GOT3 (cell line): ENCODE results near the gene KRTAP10-3.

ENCODE experiments used
- DNase-seq: peaks from one replicate; lab custom pipeline; 2025; ENCODE audit warnings: mixed read lengths; lab: John Stamatoyannopoulos, UW

KRTAP10-3 gene

GRCh38 chr21:44527983-44528633 is 30.5 kb downstream of the KRTAP10-3 start:
- DNase-seq: no peak

- no peak for DNase-seq
Measured at GRCh38 chr21:44527156-44527982, 31.2 kb downstream of the KRTAP10-3 start.

GRCh38 chr21:44526096-44526997 is 32.2 kb downstream of the KRTAP10-3 start:
- DNase-seq: no peak

- DNase-seq: no peak
Measured at GRCh38 chr21:44525391-44526095, 33.1 kb downstream of the KRTAP10-3 start.

- no peak for DNase-seq
Measured at GRCh38 chr21:44524414-44525371, 33.9 kb downstream of the KRTAP10-3 start.

GRCh38 chr21:44523567-44524413 is 34.8 kb downstream of the KRTAP10-3 start:
- no peak for DNase-seq

GRCh38 chr21:44522753-44523204 is 35.8 kb downstream of the KRTAP10-3 start:
- DNase-seq: no peak

GRCh38 chr21:44521928-44522752 is 36.5 kb downstream of the KRTAP10-3 start:
- DNase-seq: no peak

GRCh38 chr21:44521301-44521927 is 37.2 kb downstream of the KRTAP10-3 start:
- DNase-seq: no peak

- no peak for DNase-seq
Measured at GRCh38 chr21:44520326-44521300, 38.0 kb downstream of the KRTAP10-3 start.

- no peak for DNase-seq
Measured at GRCh38 chr21:44519346-44520325, 39.0 kb downstream of the KRTAP10-3 start.

- DNase-seq: no peak
Measured at GRCh38 chr21:44518686-44519085, 39.9 kb downstream of the KRTAP10-3 start.

GRCh38 chr21:44517175-44517899 is 41.3 kb downstream of the KRTAP10-3 start:
- no peak for DNase-seq

GRCh38 chr21:44516828-44517174 is 41.8 kb downstream of the KRTAP10-3 start:
- no peak for DNase-seq

- DNase-seq: no peak
Measured at GRCh38 chr21:44516342-44516741, 42.3 kb downstream of the KRTAP10-3 start.
